Mammary epithelial cell (primary cell): ENCODE data around the gene ERCC3.

Source experiments
- CTCF ChIP-seq, 2 donors: IDR thresholded peaks in 1 of 2; conservative IDR thresholded peaks in 1 of 2; 2 replicates each; pipeline ENCODE4 v1.5.1; 2011 to 2012; ENCODE audit warnings: inconsistent platforms in 2 of 2, low read length in 2 of 2, mild to moderate bottlenecking in 2 of 2, control low read depth in 1 of 2, low read depth in 1 of 2; ENCODE audit not compliant: insufficient read depth in 1 of 2; ENCODE audit errors: extremely low read depth in 1 of 2
- EZH2 ChIP-seq: IDR thresholded peaks from 2 replicates; pipeline ENCODE4 v1.6.1; 2012; ENCODE audit warnings: low read length, inconsistent platforms, borderline replicate concordance

- TF ChIP-seq CTCF (conservative IDR thresholded peaks at IDR 0.05 in 1 of 2, IDR thresholded peaks at IDR 0.05 in 1 of 2; ENCODE audit: extremely low read depth in 1 of 2, insufficient read depth in 1 of 2, low read depth in 1 of 2, low read length in 2 of 2) = no peak
- TF ChIP-seq EZH2 = no peak
Observed at GRCh38 chr2:127226520-127227263, 67.3 kb downstream of the ERCC3 start.
